Mucosa of rectum (tissue), 2 donors: ENCODE measurements around the gene MARCHF5.

Source experiments
- H3K27ac ChIP-seq, 2 donors: one replicate each; pipeline ENCODE4 v1.7.0; 2013; ENCODE audit warnings: inconsistent platforms in 2 of 2, low read depth in 2 of 2, low read length in 2 of 2
- H3K27me3 ChIP-seq, 2 donors: one replicate each; pipeline ENCODE4 v1.7.0; 2013; ENCODE audit warnings: low read length in 2 of 2; ENCODE audit not compliant: control insufficient read depth in 2 of 2, insufficient read depth in 2 of 2
- H3K36me3 ChIP-seq, 2 donors: one replicate each; pipeline ENCODE4 v1.7.0; 2013; ENCODE audit warnings: low read length in 2 of 2; ENCODE audit not compliant: control insufficient read depth in 2 of 2, insufficient read depth in 2 of 2
- H3K4me1 ChIP-seq, 2 donors: one replicate each; pipeline ENCODE4 v1.7.0; 2013; ENCODE audit warnings: low read length in 2 of 2, mild to moderate bottlenecking in 1 of 2; ENCODE audit not compliant: control insufficient read depth in 2 of 2, insufficient read depth in 2 of 2
- H3K4me3 ChIP-seq, 2 donors: one replicate each; pipeline ENCODE4 v1.7.0; 2013; ENCODE audit warnings: low read length in 2 of 2
- H3K9ac ChIP-seq, 2 donors: one replicate each; pipeline ENCODE4 v1.7.0; 2013; ENCODE audit warnings: low read length in 2 of 2, low read depth in 1 of 2, mild to moderate bottlenecking in 1 of 2
- H3K9me3 ChIP-seq, 2 donors: one replicate each; pipeline ENCODE4 v1.7.0; 2013; ENCODE audit warnings: low read length in 2 of 2; ENCODE audit not compliant: control insufficient read depth in 2 of 2
- donor health status: healthy.
- donor health status: Normal muscosa, but diverticular disease.

Gene MARCHF5

GRCh38 chr10:92267343-92267742 is 23.6 kb upstream of the MARCHF5 start:
- Histone ChIP-seq H3K4me1 (no peaks in the 10 kb centered on the region), H3K4me3 (no peak overlapping the region), H3K9me3 (no peaks in the 10 kb centered on the region), H3K36me3 (no peaks in the 10 kb centered on the region), H3K27ac (no peak overlapping the region), H3K27me3 (no peaks in the 10 kb centered on the region), H3K9ac (no peak overlapping the region)

DNA sequence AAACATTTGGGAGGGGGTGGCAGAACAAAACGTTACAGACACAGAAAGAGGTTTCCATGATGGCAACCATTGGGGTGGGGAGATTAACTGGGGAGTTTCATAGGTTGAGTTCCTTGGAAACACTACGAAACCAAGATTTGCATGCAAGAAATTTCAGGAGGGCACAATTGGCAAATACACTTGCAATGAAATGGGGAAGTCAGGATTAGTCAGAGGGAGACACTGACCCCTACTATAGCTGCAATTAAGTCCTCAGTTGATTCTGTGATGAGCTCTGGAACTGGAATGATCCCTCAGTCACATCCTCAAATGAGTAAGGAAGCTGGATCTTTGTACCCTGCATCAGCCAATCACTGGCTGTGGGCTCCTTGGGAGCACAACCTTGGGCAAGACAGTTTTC is 22.2 kb upstream of the MARCHF5 start:
- Histone ChIP-seq H3K27ac (no peak overlapping the region), H3K9me3 (no peaks in the 10 kb centered on the region), H3K4me1 (no peaks in the 10 kb centered on the region)

GRCh38 chr10:92274071-92274470 is 16.9 kb upstream of the MARCHF5 start:
- no peak overlapping the region for H3K9ac ChIP-seq
- no peaks in the 10 kb centered on the region for H3K27me3 ChIP-seq
- H3K36me3 ChIP-seq, result no peaks in the 10 kb centered on the region
- no peaks in the 10 kb centered on the region for H3K9me3 ChIP-seq
- H3K4me1 ChIP-seq, result no peaks in the 10 kb centered on the region
- no peak overlapping the region for H3K27ac ChIP-seq
- H3K4me3 ChIP-seq, result no peak overlapping the region

More for the DNA sequence above, 22.2 kb upstream of the MARCHF5 start:
- Histone ChIP-seq H3K36me3 (no peaks in the 10 kb centered on the region), H3K27me3 (no peaks in the 10 kb centered on the region), H3K4me3 (no peak overlapping the region), H3K9ac (no peak overlapping the region)

- Histone ChIP-seq H3K27ac (no peak overlapping the region), H3K9ac (peak overlapping the region in 1 of 2 donors; percentile 20)
Measured at GRCh38 chr10:92278996-92279696, 11.8 kb upstream of the MARCHF5 start.

GRCh38 chr10:92284112-92284704 is 6.8 kb upstream of the MARCHF5 start:
- H3K27ac ChIP-seq, result peak overlapping the region in 1 of 2 donors; percentile 44
- no peaks in the 10 kb centered on the region for H3K36me3 ChIP-seq
- H3K9ac ChIP-seq, result no peak overlapping the region
- H3K9me3 ChIP-seq, result no peaks in the 10 kb centered on the region
- no peaks in the 10 kb centered on the region for H3K27me3 ChIP-seq
- H3K4me3 ChIP-seq, result peak overlapping the region in 1 of 2 donors; percentile 9
- no peaks in the 10 kb centered on the region for H3K4me1 ChIP-seq

More at GRCh38 chr10:92278996-92279696, 11.8 kb upstream of the MARCHF5 start:
- H3K27me3 ChIP-seq, result no peaks in the 10 kb centered on the region
- peak overlapping the region in 1 of 2 donors; percentile 20 for H3K4me3 ChIP-seq
- H3K4me1 ChIP-seq, result no peaks in the 10 kb centered on the region
- no peaks in the 10 kb centered on the region for H3K36me3 ChIP-seq
- no peaks in the 10 kb centered on the region for H3K9me3 ChIP-seq

DNA sequence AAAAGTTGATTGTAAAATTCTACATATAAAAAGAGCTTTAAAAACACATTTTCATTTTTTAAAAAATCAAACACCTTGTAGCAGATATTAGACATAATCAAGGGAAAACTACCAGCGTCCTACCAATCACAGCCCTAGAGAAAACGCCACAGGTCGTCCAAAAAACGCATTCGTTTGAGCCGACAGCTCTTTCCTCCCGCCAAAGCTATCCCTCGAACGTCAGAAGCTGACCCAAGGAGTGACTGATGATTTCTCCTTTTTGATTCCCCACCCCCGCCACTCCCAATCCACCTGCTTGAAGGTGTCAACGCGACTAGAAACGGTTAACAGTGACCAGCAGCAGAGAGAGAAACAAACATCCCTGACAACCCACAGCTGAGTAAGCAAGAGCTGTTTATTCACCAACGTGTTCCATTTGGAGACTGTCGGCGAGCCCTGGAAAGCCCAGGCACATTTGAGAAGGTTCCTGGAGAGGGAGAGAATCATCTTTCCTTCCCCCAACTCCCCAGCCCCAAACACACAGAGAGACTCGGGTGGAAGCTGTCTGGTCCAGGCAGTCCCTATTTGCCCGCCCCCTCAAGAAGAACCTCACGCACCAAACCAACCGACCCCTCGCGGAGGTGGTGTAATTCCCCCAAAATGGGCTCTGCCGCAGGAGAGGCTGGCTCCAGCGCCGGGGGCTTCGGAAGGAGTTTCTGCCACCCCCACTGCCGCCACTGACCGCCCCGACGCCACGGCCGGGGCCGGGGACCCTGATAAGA is 711 bp upstream of the MARCHF5 start:
- H3K36me3 ChIP-seq, result peaks cover 0 to 8% of the 10 kb centered on the region in 2 donors
- H3K9ac ChIP-seq, result peak overlapping the region; percentile 90 to 95
- no peaks in the 10 kb centered on the region for H3K9me3 ChIP-seq
- H3K27ac ChIP-seq, result peak overlapping the region; percentile 86 to 89
- H3K4me3 ChIP-seq, result peak overlapping the region; percentile 89 to 95
- no peaks in the 10 kb centered on the region for H3K27me3 ChIP-seq
- peaks cover 7 to 10% of the 10 kb centered on the region in 2 donors for H3K4me1 ChIP-seq

- Histone ChIP-seq H3K4me3 (peak overlapping the region; percentile 89 to 95), H3K9me3 (no peaks in the 10 kb centered on the region), H3K27me3 (no peaks in the 10 kb centered on the region), H3K36me3 (peaks cover 0 to 8% of the 10 kb centered on the region in 2 donors), H3K27ac (peak overlapping the region; percentile 86 to 89), H3K4me1 (peaks cover 7 to 10% of the 10 kb centered on the region in 2 donors), H3K9ac (peak overlapping the region; percentile 90 to 95)
Measured at GRCh38 chr10:92291616-92291865, 574 bp downstream of the MARCHF5 start.

GRCh38 chr10:92291921-92292845 is 1.2 kb downstream of the MARCHF5 start:
- Histone ChIP-seq H3K27ac (peak overlapping the region; percentile 86 to 89), H3K4me1 (peaks cover 7 to 10% of the 10 kb centered on the region in 2 donors), H3K9ac (peak overlapping the region; percentile 5 to 90), H3K9me3 (no peaks in the 10 kb centered on the region), H3K36me3 (peaks cover 0 to 8% of the 10 kb centered on the region in 2 donors), H3K27me3 (no peaks in the 10 kb centered on the region), H3K4me3 (peak overlapping the region; percentile 89 to 95)

DNA sequence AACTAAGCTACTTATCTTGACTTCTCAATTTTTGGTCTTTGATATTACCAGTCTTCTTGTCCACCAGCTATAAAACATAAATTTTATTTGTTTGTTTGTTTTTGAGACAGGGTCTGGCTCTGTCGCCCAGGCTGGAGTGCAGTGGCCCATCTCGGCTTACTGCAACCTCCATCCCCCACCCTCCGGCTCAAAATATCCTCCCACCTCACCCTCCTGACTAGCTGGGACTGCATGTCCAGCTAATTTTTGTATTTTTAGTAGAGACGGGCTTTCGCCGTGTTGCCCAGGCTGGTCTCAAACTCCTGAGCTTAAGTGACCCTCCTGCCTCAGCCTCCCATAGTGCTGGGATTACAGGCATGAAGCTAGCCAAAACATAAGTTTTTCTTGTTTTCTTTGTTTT is 7.5 kb downstream of the MARCHF5 start:
- no peaks in the 10 kb centered on the region for H3K4me1 ChIP-seq
- no peaks in the 10 kb centered on the region for H3K27me3 ChIP-seq
- H3K9ac ChIP-seq, result no peak overlapping the region
- no peak overlapping the region for H3K4me3 ChIP-seq
- no peaks in the 10 kb centered on the region for H3K9me3 ChIP-seq
- H3K27ac ChIP-seq, result no peak overlapping the region
- peaks cover 0 to 5% of the 10 kb centered on the region in 2 donors for H3K36me3 ChIP-seq
